GM19023 (cell line): Measurements from ENCODE around the gene EBI3.
"Not testable (repeated sequence)": the region's sequence is repeated elsewhere in the genome, so short reads cannot be mapped to it uniquely, and the experiment has no call there.

Source experiments
- ATAC-seq: cut with Tn5 transposase; IDR thresholded peaks from one replicate; pipeline ENCODE4 v1.9.1; 2021; ENCODE audit warnings: mild to moderate bottlenecking, moderate library complexity; ENCODE audit not compliant: unreplicated experiment

Gene EBI3

DNA sequence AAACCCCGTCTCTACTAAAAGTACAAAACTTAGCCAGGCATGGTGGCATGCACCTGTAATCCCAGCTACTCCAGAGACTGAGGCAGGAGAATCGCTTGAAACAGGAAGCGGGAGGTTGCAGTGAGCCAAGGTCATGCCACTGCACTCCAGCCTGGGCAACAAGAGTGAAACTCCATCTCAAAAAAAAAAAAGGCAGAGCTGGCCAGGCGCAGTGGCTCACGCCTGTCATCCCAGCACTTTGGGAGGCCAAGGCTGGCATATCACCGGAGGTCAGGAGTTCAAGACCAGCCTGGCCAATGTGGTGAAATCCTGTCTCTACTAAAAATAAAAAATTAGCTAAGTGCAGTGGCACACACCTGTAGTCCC, 45.0 kb downstream of the EBI3 start:
- not testable (repeated sequence) for ATAC-seq

DNA sequence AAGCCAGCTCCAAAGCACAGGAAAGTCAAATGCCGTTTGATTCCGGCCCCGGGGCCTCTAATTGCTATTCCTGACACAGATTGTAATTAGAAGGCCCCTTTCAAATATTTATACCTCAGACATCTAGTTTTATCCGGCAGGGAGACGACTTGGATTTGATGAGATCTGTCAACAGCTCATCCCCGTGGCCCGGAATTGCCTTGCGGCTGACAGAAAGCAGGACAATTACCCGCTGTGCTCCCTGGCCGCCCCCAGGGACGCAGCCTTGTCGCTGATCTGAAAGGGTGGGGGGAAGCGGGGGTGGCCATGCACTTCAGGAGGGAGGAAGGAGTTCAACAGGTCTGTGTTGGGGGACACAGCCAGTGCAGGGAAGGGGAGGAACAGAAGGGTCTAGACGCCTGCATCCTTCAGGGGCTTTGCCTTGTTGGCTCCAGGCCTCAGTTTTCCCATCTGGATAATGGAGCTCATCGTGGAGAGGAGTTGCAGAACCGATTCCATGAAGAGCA, 47.9 kb downstream of the EBI3 start:
- no peak for ATAC-seq

DNA sequence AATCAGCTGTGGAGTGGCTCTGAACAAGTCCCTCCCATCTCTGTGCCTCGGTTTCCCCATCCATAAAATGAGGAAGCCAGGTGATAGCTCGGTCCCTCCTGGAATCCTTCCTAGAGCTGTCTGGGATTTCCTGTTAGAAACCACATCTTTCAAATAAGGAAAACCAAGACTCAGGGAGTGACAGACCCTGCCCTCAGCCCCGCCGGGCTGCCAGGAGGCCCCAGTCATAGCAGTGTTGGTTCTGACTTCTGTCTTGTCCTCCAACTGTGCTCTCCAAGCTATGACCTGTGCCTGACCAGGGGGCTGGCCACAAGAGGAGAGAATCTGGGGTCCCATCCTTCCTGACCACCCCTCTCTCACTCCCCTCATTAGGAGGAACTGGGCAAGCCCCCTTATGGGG, 48.7 kb downstream of the EBI3 start:
- no peak for ATAC-seq

DNA sequence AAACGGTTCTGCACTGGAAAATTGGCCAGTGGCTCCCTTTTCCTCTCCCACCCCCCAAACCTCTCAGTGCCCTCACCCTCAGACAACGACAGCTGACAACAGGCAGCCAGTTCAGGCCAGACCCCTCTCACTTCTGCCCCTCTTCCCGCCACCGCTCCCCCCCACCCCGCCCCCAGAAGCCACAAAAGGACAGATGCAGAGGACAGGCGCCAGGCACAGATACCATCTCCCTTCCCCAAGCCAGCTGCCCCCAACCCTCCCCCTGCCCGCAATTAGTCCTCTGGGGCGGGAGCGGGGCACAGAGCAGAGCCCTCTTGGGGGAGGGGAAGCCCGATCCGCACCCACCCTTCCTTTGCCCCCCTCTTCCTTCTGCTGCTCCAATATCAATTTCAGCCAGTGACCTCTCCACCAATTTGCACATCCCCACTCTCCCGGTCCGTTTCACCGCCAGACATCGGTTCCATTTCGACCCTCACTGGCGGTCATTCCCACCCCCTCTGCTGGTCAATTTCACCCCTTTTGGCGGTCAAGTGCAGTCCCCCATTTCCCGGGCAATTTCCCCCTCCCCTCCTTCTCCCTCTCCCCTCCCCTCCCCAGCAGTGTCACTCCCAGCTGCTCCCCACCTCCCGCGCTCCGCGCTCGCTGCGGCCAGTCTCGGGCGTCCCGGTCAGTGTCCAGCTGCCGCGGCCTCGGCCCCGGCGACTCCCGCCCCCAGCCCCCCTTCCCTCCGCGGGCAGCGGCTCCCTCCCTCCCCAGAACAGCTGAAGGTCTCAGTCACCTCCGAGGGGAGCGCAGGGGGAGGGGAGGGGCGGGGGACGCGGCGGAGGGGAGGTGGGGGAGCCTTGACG, 49.3 kb downstream of the EBI3 start, which contains the start of gene SHD:
SHD (plus strand) TSS at position 848 of the 848 bp plus-strand sequence. CDS start 798 bp downstream, outside the sequence.
- ATAC-seq: no peak

DNA sequence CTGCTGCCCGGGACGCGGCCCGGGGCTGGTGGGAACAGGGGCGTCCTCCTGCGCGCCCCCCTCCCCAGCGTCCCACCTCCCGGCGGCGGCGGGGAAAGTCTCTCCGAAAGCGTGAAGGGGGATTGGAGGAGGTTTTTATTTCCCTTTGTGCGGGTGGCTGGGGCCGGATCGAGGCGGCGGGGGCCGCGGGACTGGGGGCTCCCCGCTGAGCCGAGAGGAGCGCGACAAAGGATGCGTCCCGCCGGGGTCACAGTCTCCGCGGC, 49.9 kb downstream of the EBI3 start:
- ATAC-seq: no peak

DNA sequence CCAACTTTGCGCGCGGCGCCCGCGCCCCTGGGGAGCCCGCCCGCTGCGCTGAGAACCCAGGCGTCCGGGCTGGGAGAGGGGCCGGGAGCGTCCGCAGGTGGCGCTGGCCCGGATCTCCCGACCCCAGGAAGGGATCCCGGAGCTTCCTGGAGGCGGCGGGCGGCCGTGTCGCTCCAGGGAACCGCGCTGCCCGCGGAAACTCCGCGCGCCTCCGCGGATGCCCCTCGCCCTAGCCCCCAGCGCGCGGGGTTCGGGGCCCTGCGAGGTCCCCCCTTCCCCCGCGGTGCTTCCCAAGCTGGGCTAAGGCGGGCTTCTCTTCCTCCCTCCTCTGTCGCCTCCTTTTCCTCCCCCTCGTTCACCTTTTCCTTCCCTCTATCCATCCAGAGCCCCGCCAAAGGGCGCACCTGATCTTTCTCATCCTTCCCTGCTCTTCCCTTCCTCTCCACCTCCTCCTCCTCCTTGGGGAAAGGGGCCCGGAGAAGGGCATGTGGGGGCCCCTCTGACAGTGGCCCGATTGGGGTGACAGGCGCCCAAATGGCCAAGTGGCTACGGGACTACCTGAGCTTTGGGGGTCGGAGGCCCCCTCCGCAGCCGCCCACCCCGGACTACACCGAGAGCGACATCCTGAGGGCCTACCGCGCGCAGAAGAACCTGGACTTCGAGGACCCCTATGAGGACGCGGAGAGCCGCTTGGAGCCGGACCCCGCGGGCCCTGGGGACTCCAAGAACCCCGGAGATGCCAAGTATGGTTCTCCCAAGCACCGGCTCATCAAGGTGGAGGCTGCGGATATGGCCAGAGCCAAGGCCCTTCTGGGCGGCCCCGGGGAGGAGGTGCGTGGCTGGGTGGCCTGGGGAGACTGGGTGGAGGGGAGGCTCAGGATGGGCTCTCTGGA, 50.5 kb downstream of the EBI3 start:
- no peak for ATAC-seq

DNA sequence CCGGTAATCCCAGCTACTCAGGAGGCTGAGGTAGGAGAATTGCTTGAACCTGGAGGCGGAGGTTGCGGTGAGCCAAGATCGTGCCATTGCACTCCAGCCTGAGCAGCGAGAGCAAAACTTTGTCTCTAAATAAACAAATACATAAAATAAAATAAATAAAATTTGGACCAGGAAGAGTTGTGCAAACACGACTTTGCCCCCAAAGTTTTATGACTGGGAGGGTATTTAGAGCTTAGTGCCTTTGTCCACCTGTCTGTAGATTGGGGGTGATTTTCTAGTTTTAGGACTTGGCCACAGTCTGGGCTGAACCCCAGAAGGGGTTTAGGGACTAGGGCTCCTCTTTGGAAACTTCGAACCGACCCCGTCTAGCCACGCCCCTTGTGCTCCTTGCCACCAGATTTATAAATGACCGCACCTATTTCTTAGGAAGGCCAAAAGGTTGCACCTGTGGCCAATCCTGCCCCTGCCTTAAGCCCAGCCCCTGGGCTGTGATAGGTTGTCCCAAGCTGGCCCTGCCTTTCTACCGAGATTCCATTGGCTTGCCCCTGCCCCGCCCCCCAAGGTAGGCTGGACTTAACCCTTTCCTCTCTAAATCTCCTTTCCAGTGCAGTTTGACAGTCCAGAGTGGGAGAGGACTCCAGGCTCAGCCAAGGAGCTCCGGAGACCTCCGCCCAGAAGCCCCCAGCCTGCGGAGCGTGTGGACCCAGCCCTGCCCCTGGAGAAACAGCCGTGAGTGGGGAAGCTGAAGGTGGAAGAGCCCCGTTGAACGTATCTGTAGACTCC, 55.0 kb downstream of the EBI3 start:
- no peak for ATAC-seq

DNA sequence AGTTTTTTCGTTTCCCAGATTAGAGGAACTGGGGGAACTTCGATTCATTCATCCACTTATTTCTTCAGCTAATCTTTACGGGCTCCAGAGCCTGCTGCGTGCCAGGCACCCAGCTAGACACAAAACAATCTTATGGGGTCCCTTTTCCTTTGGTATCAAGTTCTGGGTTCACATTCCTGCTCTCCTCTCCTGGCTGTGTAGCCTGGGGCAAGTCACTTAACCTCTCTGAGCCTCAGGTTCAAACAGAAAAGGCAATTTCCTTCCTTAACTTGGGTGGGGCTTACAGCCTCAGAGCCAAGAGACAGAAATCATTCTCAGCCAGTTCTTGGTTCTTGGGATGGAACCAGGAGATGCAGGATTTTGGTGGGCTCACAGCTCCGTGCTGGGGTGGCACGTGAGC, 55.7 kb downstream of the EBI3 start:
- ATAC-seq: no peak

DNA sequence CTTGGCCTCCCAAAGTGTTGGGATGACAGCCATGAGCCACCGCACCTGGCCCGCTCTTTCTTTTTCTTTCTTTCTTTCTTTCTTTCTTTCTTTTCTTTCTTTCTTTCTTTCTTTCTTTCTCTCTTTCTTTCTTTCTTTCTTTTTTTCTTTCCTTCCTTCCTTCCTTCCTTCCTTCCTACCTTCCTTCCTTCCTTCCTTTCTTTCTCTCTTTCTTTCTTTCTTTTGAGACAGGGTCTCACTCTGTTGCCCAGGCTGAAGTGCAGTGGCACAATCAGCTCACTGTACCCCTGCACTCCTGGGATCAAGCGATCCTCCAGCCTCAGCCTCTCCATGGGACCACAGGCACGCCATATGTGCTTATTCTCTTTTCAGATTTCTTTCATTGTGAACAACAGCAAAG, 56.8 kb downstream of the EBI3 start:
- ATAC-seq: not testable (repeated sequence)
